T-helper 1 cell (primary cell): Measurements from ENCODE around the gene MROH9.

Source experiments
- DNase-seq, 5 donors: peaks; one replicate each; pipeline ENCODE4 v3.0.0-alpha.2; 2012 to 2020

The MROH9 gene

DNA sequence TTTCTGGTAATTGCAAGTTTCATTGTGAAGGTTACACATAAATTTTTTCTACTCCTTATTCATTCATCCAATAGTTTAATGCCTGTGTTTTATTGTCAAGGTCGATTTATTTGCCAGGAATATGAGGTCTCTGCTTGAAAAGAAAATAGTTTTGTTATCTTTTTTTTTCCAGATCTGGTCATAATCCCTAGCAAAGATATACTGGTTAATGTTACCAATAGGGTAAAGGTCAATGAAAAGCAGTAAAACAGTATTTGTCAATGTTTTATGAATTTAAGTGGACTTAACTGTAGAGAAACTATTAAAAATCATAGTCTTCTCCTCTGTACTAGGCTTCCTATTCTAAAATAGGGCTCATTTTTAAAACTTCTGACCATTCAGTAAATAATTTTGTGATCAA is 147.3 kb downstream of the MROH9 start:
- no peak for DNase-seq

DNA sequence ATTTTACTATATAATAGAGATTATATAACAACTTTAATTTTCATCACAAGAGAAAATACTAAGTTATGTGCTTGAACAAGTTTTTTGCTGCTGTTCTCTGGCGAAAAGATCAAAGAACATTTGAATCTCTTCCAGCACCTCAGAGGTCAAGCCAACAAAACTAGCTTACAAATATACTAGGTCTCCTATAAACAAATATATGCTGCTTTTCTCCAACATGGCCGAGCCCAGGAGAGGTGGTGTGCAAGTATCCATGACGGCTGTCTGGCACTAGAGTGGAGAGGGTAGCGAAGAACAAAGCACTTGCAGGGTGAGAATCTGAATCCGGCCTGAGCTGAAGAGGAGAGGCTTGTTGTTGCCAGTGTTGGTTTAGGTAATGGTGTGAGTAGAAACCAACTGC is 147.9 kb downstream of the MROH9 start:
- DNase-seq, result no peak

DNA sequence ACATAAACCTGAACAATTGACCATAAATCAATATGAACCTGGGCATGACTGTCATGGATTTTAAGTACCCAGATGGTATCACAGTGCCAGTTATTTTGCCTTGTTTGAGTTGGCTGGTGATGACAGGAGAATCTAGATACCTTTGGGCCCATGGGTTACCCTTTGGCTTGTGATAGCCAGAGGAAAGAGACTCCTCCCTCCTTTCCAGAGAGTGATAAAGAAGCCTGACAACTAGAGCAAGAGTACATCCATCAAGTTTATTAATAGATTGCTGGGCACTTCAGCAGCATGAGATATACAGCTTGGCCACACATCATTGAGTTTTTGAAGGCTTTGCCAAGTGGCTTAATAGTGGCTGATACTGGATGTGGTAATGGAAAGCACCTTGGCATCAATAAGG is 148.8 kb downstream of the MROH9 start:
- DNase-seq, result no peak

DNA sequence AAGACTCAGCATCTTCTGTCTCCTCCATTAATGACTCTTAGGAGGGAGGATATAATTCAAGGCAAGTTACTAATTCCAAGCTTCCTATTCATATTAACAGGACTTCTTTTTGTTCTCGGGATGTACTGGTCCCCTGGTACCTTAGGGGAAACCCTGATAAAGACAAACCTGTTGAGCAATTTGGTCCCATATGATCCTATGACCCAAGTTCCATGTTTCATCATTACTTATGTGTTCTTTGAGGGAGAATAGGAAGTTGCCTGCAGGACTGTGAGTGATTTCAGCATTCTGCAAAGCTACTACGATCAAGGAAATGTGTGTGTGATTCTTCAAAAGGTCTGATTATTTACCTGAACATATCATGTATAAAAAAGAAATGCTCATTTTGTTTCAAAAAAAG is 149.5 kb downstream of the MROH9 start:
- DNase-seq, result no peak

GRCh38 chr1:171087896-171088295 is 152.6 kb downstream of the MROH9 start:
- no peak for DNase-seq

DNA sequence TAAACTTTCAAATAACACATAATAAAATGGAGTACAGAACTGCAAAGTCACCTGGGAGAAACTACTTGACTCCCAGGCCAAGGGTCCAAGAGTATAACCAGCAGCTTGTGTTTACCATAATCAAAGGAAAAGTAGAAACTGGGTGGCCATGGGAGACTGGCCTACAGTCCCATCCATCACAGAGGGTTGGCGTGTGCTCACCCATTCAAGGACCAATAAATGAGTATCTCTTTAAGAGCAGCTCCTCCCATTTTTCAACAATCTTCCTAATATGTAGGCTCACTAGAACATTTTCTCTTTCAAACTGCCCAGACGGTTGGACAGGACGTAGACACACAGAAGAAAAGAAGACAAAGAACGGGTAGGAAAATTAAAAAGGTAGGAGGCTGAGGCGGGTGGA is 155.3 kb downstream of the MROH9 start, which contains the start of gene FMO3:
Gene FMO3 (plus strand): TSS at position 302 of the 400 bp plus-strand sequence. CDS start 1,754 bp downstream, outside the sequence.
- no peak for DNase-seq

GRCh38 chr1:171103862-171104261 is 168.5 kb downstream of the MROH9 start:
- no peak for DNase-seq

DNA sequence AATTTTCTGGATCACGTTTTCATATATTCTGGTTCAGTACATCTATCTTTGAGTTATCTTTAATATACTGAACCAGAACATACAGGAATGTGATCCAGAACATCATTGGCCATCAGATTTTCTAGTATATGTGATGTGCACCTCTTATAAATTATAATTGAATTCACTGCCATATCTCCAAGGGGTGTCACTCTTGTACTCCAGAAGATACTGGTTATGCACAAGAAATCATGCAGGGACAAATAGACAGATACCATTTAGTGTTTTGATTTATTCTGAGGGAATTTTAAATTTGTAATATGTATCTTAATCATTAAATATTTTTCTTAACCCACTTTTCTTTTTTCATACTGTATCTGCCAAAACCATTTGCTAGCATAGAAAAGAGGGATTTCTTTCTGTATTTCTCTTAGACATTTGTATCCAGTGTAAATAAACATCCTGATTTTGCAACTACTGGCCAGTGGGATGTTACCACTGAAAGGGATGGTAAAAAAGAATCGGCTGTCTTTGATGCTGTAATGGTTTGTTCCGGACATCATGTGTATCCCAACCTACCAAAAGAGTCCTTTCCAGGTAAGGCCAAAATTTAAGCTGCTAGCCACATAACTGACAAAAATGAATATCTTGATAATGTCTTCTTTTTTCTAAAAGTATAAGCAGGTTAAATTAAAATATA is 172.1 kb downstream of the MROH9 start:
- DNase-seq, result no peak

DNA sequence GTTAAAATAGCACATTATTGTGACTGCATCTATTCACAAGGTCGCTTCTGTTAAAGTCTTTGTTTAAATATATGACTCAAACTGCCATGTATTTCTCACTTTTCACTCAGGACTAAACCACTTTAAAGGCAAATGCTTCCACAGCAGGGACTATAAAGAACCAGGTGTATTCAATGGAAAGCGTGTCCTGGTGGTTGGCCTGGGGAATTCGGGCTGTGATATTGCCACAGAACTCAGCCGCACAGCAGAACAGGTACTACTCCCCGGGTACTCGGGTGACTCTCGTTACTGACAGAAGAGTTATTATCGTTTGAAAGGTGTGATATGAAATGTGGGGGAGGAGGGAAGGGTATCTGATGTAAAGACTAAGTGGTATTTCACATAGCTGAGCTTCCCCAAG is 172.6 kb downstream of the MROH9 start:
- no peak for DNase-seq

DNA sequence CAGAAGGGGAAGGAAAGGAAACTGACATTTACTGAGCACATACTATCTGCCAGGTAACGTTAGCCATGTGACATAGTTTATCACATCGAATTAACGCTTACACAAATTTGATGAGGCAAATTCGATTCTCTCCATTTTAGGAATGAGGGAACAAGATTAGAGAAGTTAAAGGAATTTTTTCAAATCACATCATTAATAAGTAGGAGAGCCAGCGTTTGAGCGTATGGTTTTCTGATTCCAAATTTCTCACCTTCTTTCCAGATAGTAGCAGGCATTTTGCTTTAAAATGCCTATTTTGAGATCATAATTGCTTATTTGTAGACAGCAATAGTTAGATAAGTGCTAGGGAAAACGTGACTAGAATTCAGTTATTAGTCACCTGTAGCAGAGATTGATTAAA is 174.6 kb downstream of the MROH9 start:
- DNase-seq, result no peak

- DNase-seq, result no peak
Observed at GRCh38 chr1:171110621-171111326, 175.4 kb downstream of the MROH9 start.

- no peak for DNase-seq
Observed at GRCh38 chr1:171112119-171112518, 176.8 kb downstream of the MROH9 start.

GRCh38 chr1:171113382-171113781 is 178.0 kb downstream of the MROH9 start:
- no peak for DNase-seq
